Neural progenitor cell (in vitro differentiated cells): Measurements from ENCODE around the gene ZNF638. TPM values are rescaled to one million over a fixed set of nuclear protein-coding genes. Genes with fewer than 3 reads are reported as not detected.
"Not testable (repeated sequence)": the region's sequence is repeated elsewhere in the genome, so short reads cannot be mapped to it uniquely, and the experiment has no call there.

Experiments
- DNase-seq: peaks from one replicate; pipeline ENCODE4 v3.0.0-alpha.2; 2016; ENCODE audit warnings: low spot score
- H2AFZ ChIP-seq: fragments of 200-600 bp; sonication (generic); replicated peaks from 2 replicates; pipeline ENCODE4 v1.6.1; 2016; ENCODE audit warnings: antibody characterized with exemption
- H3F3A ChIP-seq: fragments of 200-600 bp; sonication (generic); 2 replicates; pipeline ENCODE4 v1.6.1; 2016; ENCODE audit warnings: antibody characterized with exemption, low read depth
- H3K27ac ChIP-seq: fragments of 200-600 bp; sonication (generic); 2 replicates; pipeline ENCODE4 v1.5.1; 2016; ENCODE audit warnings: mild to moderate bottlenecking
- H3K27me3 ChIP-seq: fragments of 200-600 bp; sonication (generic); 2 replicates; pipeline ENCODE4 v1.6.1; 2016; ENCODE audit warnings: mild to moderate bottlenecking, moderate library complexity
- H3K36me3 ChIP-seq: fragments of 200-600 bp; sonication (generic); 2 replicates; pipeline ENCODE4 v1.5.1; 2016
- H3K4me1 ChIP-seq: fragments of 200-600 bp; sonication (generic); 2 replicates; pipeline ENCODE4 v1.6.1; 2016; ENCODE audit warnings: mixed run types
- H3K4me2 ChIP-seq: fragments of 200-600 bp; sonication (generic); 2 replicates; pipeline ENCODE4 v1.6.1; 2016
- H3K4me3 ChIP-seq: fragments of 200-600 bp; sonication (generic); 2 replicates; pipeline ENCODE4 v1.5.1; 2016
- H3K79me2 ChIP-seq: fragments of 200-600 bp; sonication (generic); 2 replicates; pipeline ENCODE4 v1.6.1; 2016; ENCODE audit warnings: low read depth
- H3K9ac ChIP-seq: fragments of 200-600 bp; sonication (generic); 2 replicates; pipeline ENCODE4 v1.6.1; 2016
- H3K9me3 ChIP-seq: fragments of 200-600 bp; sonication (generic); 2 replicates; pipeline ENCODE4 v1.5.1; 2016; ENCODE audit warnings: low read depth
- H4K20me1 ChIP-seq: fragments of 200-600 bp; sonication (generic); 2 replicates; pipeline ENCODE4 v1.6.1; 2016; ENCODE audit warnings: low read depth
- H3K27ac Mint-ChIP-seq: 3 replicates; pipeline ENCODE4 v1.8.0; 2021; ENCODE audit warnings: mixed read lengths
- H3K27me3 Mint-ChIP-seq: 2 replicates; pipeline ENCODE4 v1.8.0; 2022; ENCODE audit warnings: low read depth, mild to moderate bottlenecking, inconsistent platforms, moderate library complexity, mixed read lengths; ENCODE audit not compliant: insufficient read depth
- H3K36me3 Mint-ChIP-seq: 3 replicates; pipeline ENCODE4 v1.8.0; 2021; ENCODE audit warnings: mixed read lengths
- H3K4me1 Mint-ChIP-seq: 3 replicates; pipeline ENCODE4 v1.8.0; 2021; ENCODE audit warnings: mixed read lengths
- H3K4me3 Mint-ChIP-seq: 3 replicates; pipeline ENCODE4 v1.8.0; 2021; ENCODE audit warnings: mild to moderate bottlenecking, moderate library complexity, mixed read lengths
- H3K9me3 Mint-ChIP-seq: 3 replicates; pipeline ENCODE4 v1.8.0; 2020; ENCODE audit warnings: mixed read lengths
- EZH2 ChIP-seq: fragments of 200-600 bp; sonication (generic); IDR thresholded peaks from 2 replicates; pipeline ENCODE4 v1.6.1; 2017; ENCODE audit warnings: antibody characterized with exemption, mild to moderate bottlenecking, moderate library complexity
- EZH2phosphoT487 ChIP-seq: fragments of 200-600 bp; sonication (generic); IDR thresholded peaks from 2 replicates; pipeline ENCODE4 v1.6.1; 2017; ENCODE audit warnings: antibody characterized with exemption
- total RNA-seq: library from RNA; depleted of rRNA; stranded (reverse); fragments of >200 nt; gene quantifications from 2 replicates; pipeline ENCODE4 v1.2.3, GENCODE V29; 2015; ENCODE audit warnings: low replicate concordance
- TF ChIP-seq, protein P1 (sequence below): fragments of 200-600 bp; sonication (generic); IDR thresholded peaks from 2 replicates; pipeline ENCODE4 v1.5.1; 2017; ENCODE audit warnings: antibody characterized with exemption, mild to moderate bottlenecking

ZNF638 gene
- total RNA-seq, 1 donor from 2014 or later: 362 TPM

DNA sequence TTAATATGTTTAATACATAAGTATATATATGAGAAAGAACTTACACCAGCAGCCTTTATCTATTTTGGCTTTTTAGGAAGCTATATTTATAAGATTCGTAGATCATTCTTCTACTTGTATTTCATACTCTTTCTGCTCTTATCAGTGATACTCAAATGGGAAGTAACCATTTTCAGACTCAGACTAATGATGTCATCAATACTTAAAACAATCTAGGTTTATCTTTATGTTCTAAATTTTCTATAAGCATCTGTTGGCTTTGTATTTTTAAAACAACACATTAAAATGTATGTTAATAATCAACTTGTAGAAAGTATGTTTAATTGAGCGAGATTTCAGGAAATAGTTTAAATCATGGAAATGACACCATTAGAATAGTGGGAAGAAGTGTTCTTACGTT lies 70.8 kb downstream of the ZNF638 start:
- no peaks in the 10 kb centered on the region for H3K27me3 Mint-ChIP-seq

DNA sequence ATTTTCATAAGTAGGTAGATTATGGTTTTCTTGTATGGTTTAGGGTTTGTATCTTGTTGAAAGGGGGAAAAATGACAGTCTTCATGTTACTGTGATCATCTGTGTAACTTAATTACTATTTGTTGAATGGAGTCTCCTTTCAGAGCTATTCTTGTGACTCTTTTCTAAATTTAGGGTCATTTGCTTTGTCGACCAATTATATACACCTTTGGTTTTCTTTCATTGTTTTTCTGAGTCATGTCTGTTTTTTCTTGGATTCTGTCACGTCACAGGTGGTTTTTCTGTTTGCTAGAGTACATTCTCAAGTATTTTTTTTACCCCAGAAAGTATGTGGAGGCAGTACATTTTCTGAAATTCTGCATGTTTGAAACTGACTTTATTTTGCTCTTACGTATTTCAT lies 78.0 kb downstream of the ZNF638 start:
- no peak for DNase-seq
- Histone ChIP-seq H3K36me3 (peaks cover 49% of the 10 kb centered on the region), H3K9ac (no peak overlapping the region), H3K79me2 (peaks cover 15% of the 10 kb centered on the region), H3K4me2 (no peak overlapping the region), H2AFZ (no peak overlapping the region), H3K27me3 (no peaks in the 10 kb centered on the region), H3K27ac (no peak overlapping the region), H3F3A (peaks cover 18% of the 10 kb centered on the region), H4K20me1 (no peaks in the 10 kb centered on the region), H3K4me1 (no peaks in the 10 kb centered on the region), H3K4me3 (no peak overlapping the region), H3K9me3 (no peaks in the 10 kb centered on the region)
- Mint-ChIP-seq H3K4me1 (no peaks in the 10 kb centered on the region), H3K4me3 (no peak overlapping the region), H3K9me3 (peaks cover 4% of the 10 kb centered on the region), H3K27me3 (no peaks in the 10 kb centered on the region), H3K36me3 (peaks cover 35% of the 10 kb centered on the region), H3K27ac (no peak overlapping the region)
- no peak for TF ChIP-seq EZH2
- TF ChIP-seq, protein P1, sequence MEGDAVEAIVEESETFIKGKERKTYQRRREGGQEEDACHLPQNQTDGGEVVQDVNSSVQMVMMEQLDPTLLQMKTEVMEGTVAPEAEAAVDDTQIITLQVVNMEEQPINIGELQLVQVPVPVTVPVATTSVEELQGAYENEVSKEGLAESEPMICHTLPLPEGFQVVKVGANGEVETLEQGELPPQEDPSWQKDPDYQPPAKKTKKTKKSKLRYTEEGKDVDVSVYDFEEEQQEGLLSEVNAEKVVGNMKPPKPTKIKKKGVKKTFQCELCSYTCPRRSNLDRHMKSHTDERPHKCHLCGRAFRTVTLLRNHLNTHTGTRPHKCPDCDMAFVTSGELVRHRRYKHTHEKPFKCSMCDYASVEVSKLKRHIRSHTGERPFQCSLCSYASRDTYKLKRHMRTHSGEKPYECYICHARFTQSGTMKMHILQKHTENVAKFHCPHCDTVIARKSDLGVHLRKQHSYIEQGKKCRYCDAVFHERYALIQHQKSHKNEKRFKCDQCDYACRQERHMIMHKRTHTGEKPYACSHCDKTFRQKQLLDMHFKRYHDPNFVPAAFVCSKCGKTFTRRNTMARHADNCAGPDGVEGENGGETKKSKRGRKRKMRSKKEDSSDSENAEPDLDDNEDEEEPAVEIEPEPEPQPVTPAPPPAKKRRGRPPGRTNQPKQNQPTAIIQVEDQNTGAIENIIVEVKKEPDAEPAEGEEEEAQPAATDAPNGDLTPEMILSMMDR: no peak

More for the DNA sequence above, 70.8 kb downstream of the ZNF638 start:
- Histone ChIP-seq H2AFZ (no peak overlapping the region), H3K36me3 (peaks cover 63% of the 10 kb centered on the region), H3K27me3 (no peaks in the 10 kb centered on the region), H3K27ac (no peak overlapping the region), H3K4me1 (no peaks in the 10 kb centered on the region), H3K4me2 (no peak overlapping the region), H3F3A (peaks cover 29% of the 10 kb centered on the region), H3K79me2 (no peaks in the 10 kb centered on the region), H4K20me1 (no peaks in the 10 kb centered on the region), H3K9me3 (no peaks in the 10 kb centered on the region), H3K9ac (no peak overlapping the region), H3K4me3 (no peak overlapping the region)
- H3K27ac Mint-ChIP-seq: no peak overlapping the region
- no peak for DNase-seq
- no peak for TF ChIP-seq EZH2phosphoT487
- no peak for TF ChIP-seq EZH2
- TF ChIP-seq, protein P1: no peak
- H3K36me3 Mint-ChIP-seq: peaks cover 30% of the 10 kb centered on the region
- no peaks in the 10 kb centered on the region for H3K9me3 Mint-ChIP-seq
- no peaks in the 10 kb centered on the region for H3K4me1 Mint-ChIP-seq
- no peak overlapping the region for H3K4me3 Mint-ChIP-seq

DNA sequence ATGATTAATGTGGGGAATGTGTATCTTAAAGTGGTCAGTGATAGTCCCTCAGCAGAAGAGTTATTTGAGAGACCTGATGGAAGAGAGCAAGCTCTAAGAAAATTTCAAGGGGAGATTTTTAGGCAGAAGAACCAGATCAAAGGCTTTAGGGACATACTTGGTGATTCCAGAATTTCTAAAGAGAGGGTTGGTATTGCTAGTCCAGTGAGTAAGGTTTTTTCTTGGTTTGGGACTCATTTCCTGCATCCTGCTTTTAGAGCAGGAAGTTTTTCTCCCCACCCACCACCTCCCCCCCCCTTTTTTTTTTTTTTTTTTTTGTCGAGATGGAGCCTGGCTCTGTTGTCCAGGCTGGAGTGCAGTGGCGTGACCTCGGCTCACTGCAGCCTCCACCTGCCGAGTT lies 79.1 kb downstream of the ZNF638 start:
- no peak overlapping the region for H3K27ac ChIP-seq
- no peaks in the 10 kb centered on the region for H3K4me1 ChIP-seq
- TF ChIP-seq EZH2phosphoT487 (no peak), EZH2 (no peak)
- H3K9me3 ChIP-seq: no peaks in the 10 kb centered on the region
- Mint-ChIP-seq H3K27ac (no peak overlapping the region), H3K9me3 (peaks cover 4% of the 10 kb centered on the region), H3K4me1 (no peaks in the 10 kb centered on the region), H3K4me3 (no peak overlapping the region), H3K27me3 (no peaks in the 10 kb centered on the region), H3K36me3 (peaks cover 32% of the 10 kb centered on the region)
- peaks cover 18% of the 10 kb centered on the region for H3F3A ChIP-seq
- H4K20me1 ChIP-seq: no peaks in the 10 kb centered on the region
- peaks cover 15% of the 10 kb centered on the region for H3K79me2 ChIP-seq
- H3K4me3 ChIP-seq: no peak overlapping the region
- H3K36me3 ChIP-seq: peaks cover 43% of the 10 kb centered on the region
- DNase-seq: no peak
- no peaks in the 10 kb centered on the region for H3K27me3 ChIP-seq
- no peak overlapping the region for H2AFZ ChIP-seq
- H3K9ac ChIP-seq: no peak overlapping the region
- no peak overlapping the region for H3K4me2 ChIP-seq

DNA sequence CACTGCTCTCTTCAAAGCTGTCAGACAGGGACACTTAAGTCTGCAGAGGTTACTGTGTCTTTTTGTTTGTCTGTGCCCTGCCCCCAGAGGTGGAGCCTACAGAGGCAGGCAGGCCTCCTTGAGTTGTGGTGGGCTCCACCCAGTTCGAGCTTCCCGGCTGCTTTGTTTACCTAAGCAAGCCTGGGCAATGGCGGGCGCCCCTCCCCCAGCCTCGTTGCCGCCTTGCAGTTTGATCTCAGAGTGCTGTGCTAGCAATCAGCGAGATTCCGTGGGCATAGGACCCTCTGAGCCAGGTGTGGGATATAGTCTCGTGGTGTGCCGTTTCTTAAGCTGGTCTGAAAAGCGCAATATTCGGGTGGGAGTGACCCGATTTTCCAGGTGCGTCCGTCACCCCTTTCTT lies 85.3 kb downstream of the ZNF638 start:
- not testable (repeated sequence) for H3K9ac ChIP-seq, H3K36me3 Mint-ChIP-seq, H3K27me3 ChIP-seq, H3K27me3 Mint-ChIP-seq, H3K9me3 Mint-ChIP-seq, H3K9me3 ChIP-seq, H3K4me1 Mint-ChIP-seq, H4K20me1 ChIP-seq, DNase-seq, H3K27ac Mint-ChIP-seq, H3K27ac ChIP-seq, H2AFZ ChIP-seq
- Histone ChIP-seq H3K4me1 (peaks cover 16% of the 10 kb centered on the region), H3K79me2 (peaks cover 43% of the 10 kb centered on the region), H3K36me3 (peaks cover 19% of the 10 kb centered on the region), H3K4me3 (peak overlapping the region; percentile 51), H3K4me2 (peak overlapping the region; percentile 61), H3F3A (peaks cover 16% of the 10 kb centered on the region)
- peak overlapping the region; percentile 88 for H3K4me3 Mint-ChIP-seq
